HepG2 (cell line): ENCODE data around the gene GCLM. TPM values are rescaled to one million over a fixed set of nuclear protein-coding genes. Genes with fewer than 3 reads are reported as not detected.
"Not testable (repeated sequence)": the region's sequence is repeated elsewhere in the genome, so short reads cannot be mapped to it uniquely, and the experiment has no call there.

Experiments
- ATAC-seq: fragments of 200-7000 bp; cut with Tn5 transposase; 3 replicates; pipeline ENCODE4 v1.9.1; 2020; ENCODE audit warnings: mild to moderate bottlenecking, moderate library complexity
- BruUV-seq: library from RNA; stranded (reverse); fragments of 400-500 nt; replicated peaks from 2 replicates; lab custom pipeline; 2021; lab: Mats Ljungman, UMichigan
- CTCF ChIA-PET: fragments of 300-600 bp; formaldehyde crosslinking; extraction: SDS; loops from one replicate; lab custom pipeline; 2021; ENCODE audit warnings: low total read pairs, inconsistent platforms, low intra/inter-chr PET ratio; lab: Yijun Ruan, JAX
- POLR2A ChIA-PET: fragments of 350-600 bp; sonication (Branson Sonifier 250); formaldehyde crosslinking; loops from one replicate; lab custom pipeline; 2020; ENCODE audit warnings: antibody characterized with exemption, inconsistent platforms; lab: Yijun Ruan, JAX
- DNase-seq: peaks from one replicate; pipeline ENCODE4 v3.0.0-alpha.2; 2015; ENCODE audit warnings: low spot score
- FAIRE-seq: peaks from 3 replicates; lab custom pipeline; 2011; peaks lifted over from hg19 to GRCh38; lab: Jason Lieb, UNC
- H2AFZ ChIP-seq: one replicate; pipeline ENCODE4 v1.6.1; 2011; ENCODE audit warnings: low read length, inconsistent platforms
- H3K27ac ChIP-seq: fragments of 300-600 bp; 3 replicates; pipeline ENCODE4 v1.8.0; 2011; ENCODE audit warnings: mixed run types, mild to moderate bottlenecking, mixed read lengths, low read length, inconsistent platforms; ENCODE audit not compliant: insufficient read depth; ENCODE audit errors: extremely low read length
- H3K27me3 ChIP-seq, 2 experiments: fragments of 200-600 bp in 1 of 2; 2 replicates in 1 of 2; 3 replicates in 1 of 2; pipeline versions ENCODE4 v1.6.0 to v1.8.0; 2011; ENCODE audit warnings: low read length in 2 of 2, mild to moderate bottlenecking in 2 of 2, moderate library complexity in 2 of 2, inconsistent platforms in 1 of 2; ENCODE audit not compliant: insufficient read depth in 2 of 2, control insufficient read depth in 1 of 2
- H3K36me3 ChIP-seq, 2 experiments: fragments of 200-600 bp in 1 of 2; replicated peaks in 1 of 2; 2 replicates in 1 of 2; 3 replicates in 1 of 2; pipeline versions ENCODE4 v1.5.1 to v1.8.0; 2011; ENCODE audit warnings: low read length in 2 of 2, inconsistent platforms in 1 of 2; ENCODE audit not compliant: insufficient read depth in 2 of 2, control insufficient read depth in 1 of 2
- H3K4me1 ChIP-seq: 2 replicates; pipeline ENCODE4 v1.5.1; 2012; ENCODE audit warnings: low read length, inconsistent platforms; ENCODE audit not compliant: insufficient read depth
- H3K4me2 ChIP-seq: 2 replicates; pipeline ENCODE4 v1.6.0; 2011; ENCODE audit warnings: low read depth, low read length, inconsistent platforms
- H3K4me3 ChIP-seq, 3 experiments: fragments of 200-600 bp in 1 of 3; sonication (generic), shearing (Covaris generic) in 1 of 3; replicated peaks in 1 of 3; 2 replicates each; pipeline ENCODE4 v1.5.1; 2011 to 2016; ENCODE audit warnings: low read length in 3 of 3, inconsistent platforms in 2 of 3, low read depth in 2 of 3, mild to moderate bottlenecking in 2 of 3, control low read depth in 1 of 3, mixed read lengths in 1 of 3; ENCODE audit not compliant: insufficient read depth in 1 of 3
- H3K79me2 ChIP-seq: one replicate; pipeline ENCODE4 v1.6.1; 2011; ENCODE audit warnings: low read length, inconsistent platforms; ENCODE audit not compliant: insufficient read depth
- H3K9ac ChIP-seq: 2 replicates; pipeline ENCODE4 v1.6.0; 2011; ENCODE audit warnings: mild to moderate bottlenecking, low read depth, low read length, inconsistent platforms; ENCODE audit not compliant: insufficient read depth
- H3K9me3 ChIP-seq: 2 replicates; pipeline ENCODE4 v1.5.1; 2012; ENCODE audit warnings: mild to moderate bottlenecking, low read length
- H4K20me1 ChIP-seq: 2 replicates; pipeline ENCODE4 v1.6.0; 2011; ENCODE audit warnings: inconsistent platforms, mild to moderate bottlenecking, low read length, moderate library complexity; ENCODE audit not compliant: insufficient read depth
- ATF7 ChIP-seq, 2 experiments: fragments of 450-650 bp in 1 of 2; sonication (generic) in 1 of 2; formaldehyde crosslinking in 1 of 2; IDR thresholded peaks; 2 replicates each; pipeline versions ENCODE4 v1.4.0 to v1.6.1; 2016 to 2020; ENCODE audit warnings: antibody characterized with exemption in 1 of 2, mild to moderate bottlenecking in 1 of 2, missing genetic modification reagents in 1 of 2
- CEBPG ChIP-seq: IDR thresholded peaks from 2 replicates; pipeline ENCODE4 v1.6.1; 2016
- FOXA3 ChIP-seq: IDR thresholded peaks from 2 replicates; pipeline ENCODE4 v1.6.1; 2016; ENCODE audit warnings: missing genetic modification reagents, missing compliant biosample characterization
- FOXK1 ChIP-seq: sonication (generic); formaldehyde crosslinking; IDR thresholded peaks from 2 replicates; pipeline ENCODE4 v1.4.0; 2020; ENCODE audit warnings: low read depth, missing genetic modification reagents, borderline replicate concordance
- FOXP1 ChIP-seq, 2 experiments: fragments of 450-650 bp in 1 of 2; IDR thresholded peaks; 2 replicates each; pipeline ENCODE4 v1.6.1; 2017 to 2018; ENCODE audit warnings: antibody characterized with exemption in 1 of 2
- HNF4A ChIP-seq: sonication (generic); formaldehyde crosslinking; IDR thresholded peaks from 2 replicates; pipeline ENCODE4 v1.4.0; 2020; ENCODE audit warnings: missing genetic modification reagents
- NR2C2 ChIP-seq: sonication (generic); formaldehyde crosslinking; IDR thresholded peaks from 2 replicates; pipeline ENCODE4 v1.4.0; 2020; ENCODE audit warnings: missing genetic modification reagents, mild to moderate bottlenecking, moderate library complexity, borderline replicate concordance
- ZMYM2 ChIP-seq: sonication (generic); formaldehyde crosslinking; IDR thresholded peaks from 2 replicates; pipeline ENCODE4 v1.8.0; 2022; ENCODE audit warnings: mild to moderate bottlenecking, missing genetic modification reagents
- ZNF644 ChIP-seq: IDR thresholded peaks from 2 replicates; pipeline ENCODE4 v1.6.1; 2016; ENCODE audit warnings: low read depth
- WGBS: methylation state at CpG from one replicate; pipeline ENCODE4 v1.1.6; 2017; ENCODE audit warnings: low lambda C conversion rate; 5-methylcytosine and 5-hydroxymethylcytosine counted together
- in situ Hi-C: cut with HindIII; loops from 2 replicates; pipeline ENCODE4 v1.10.0; 2017; ENCODE audit warnings: low pct_unique_long_range_greater_than_20kb; ENCODE audit not compliant: extremely low pct_ligation_motif_present
- intact Hi-C: fragments of 100-400 bp; cut with micrococcal nuclease; formaldehyde crosslinking; loops from one replicate; pipeline ENCODE4 v1.10.0; 2022; ENCODE audit not compliant: unreplicated experiment
- polyA plus RNA-seq, 8 experiments: library from polyadenylated mRNA; depleted of rRNA in 3 of 8; stranded (reverse) in 7 of 8; unstranded in 1 of 8; fragments of >200 nt; fragmentation: Illumina TruSeq in 4 of 8; extraction: Trizol in 4 of 8; gene quantifications; 2 replicates each; pipeline versions ENCODE4 v1.2.1 to v1.2.3, GENCODE V29; 2011 to 2016; ENCODE audit warnings: low read depth in 4 of 8, missing spikeins in 1 of 8, mixed read lengths in 1 of 8; ENCODE audit not compliant: insufficient read depth in 1 of 8
- total RNA-seq, 5 experiments: library from RNA; depleted of rRNA; stranded (reverse); fragments of >200 nt; fragmentation: Illumina TruSeq; extraction: Trizol; gene quantifications; 2 replicates each; pipeline ENCODE4 v1.2.3, GENCODE V29; 2016; ENCODE audit warnings: low read depth in 1 of 5
- TF ChIP-seq, protein P1 (sequence below), 2 experiments: fragments of 450-650 bp in 1 of 2; sonication (generic) in 1 of 2; formaldehyde crosslinking; IDR thresholded peaks; 2 replicates each; pipeline versions ENCODE4 v1.5.0 to v1.8.0; 2020 to 2022; ENCODE audit warnings: mild to moderate bottlenecking in 1 of 2, missing genetic modification reagents in 1 of 2
- TF ChIP-seq, protein P2 (sequence below): sonication (generic); formaldehyde crosslinking; conservative IDR thresholded peaks from 2 replicates; pipeline ENCODE4 v1.4.0; 2020; ENCODE audit warnings: mild to moderate bottlenecking, missing genetic modification reagents, moderate library complexity

GCLM gene
- total and polyA plus RNA-seq, 2 of the 13 experiments (the other 11 are each of a cell fraction or from before 2014, with no cell fraction given): 8.7 to 29.9 TPM

DNA sequence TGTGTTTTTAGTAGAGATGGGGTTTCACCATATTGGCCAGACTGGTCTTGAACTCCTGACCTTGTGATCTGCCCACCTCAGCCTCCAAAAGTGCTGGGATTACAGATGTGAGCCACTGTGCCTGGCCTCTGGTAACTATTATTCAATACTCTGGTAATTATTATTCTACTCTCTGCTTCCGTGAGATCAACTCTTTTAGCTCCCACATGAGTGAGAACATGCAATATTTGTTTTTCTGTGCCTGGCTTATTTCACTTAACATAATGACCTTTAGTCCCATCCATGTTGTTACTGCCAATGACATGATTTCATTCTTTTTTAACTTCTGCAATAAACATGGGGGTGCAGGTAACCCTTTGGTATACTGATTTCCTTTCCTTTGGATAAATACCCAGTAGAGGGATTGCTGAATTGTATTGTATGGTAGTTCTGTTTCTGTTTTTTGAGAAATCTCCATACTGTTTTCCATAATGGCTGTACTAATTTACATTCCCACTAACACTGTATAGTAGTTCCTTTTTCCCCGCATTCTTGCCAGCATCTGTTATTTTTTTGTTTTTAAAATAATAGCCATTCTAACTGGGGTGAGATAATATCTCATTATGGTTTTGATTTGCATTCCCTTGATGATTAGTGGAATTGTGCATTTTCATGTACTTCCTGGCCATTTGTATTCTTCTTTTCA lies 37.9 kb upstream of the GCLM start:
- H4K20me1 ChIP-seq; H3K9me3 ChIP-seq; H3K9ac ChIP-seq; BruUV-seq; CTCF ChIA-PET; H3K27me3 ChIP-seq; in situ Hi-C loops; intact Hi-C loops; H3K4me3 ChIP-seq; H3K79me2 ChIP-seq; H2AFZ ChIP-seq; FAIRE-seq; H3K27ac ChIP-seq; H3K36me3 ChIP-seq; TF ChIP-seq ATF7 (CRISPR knock-in tag; IDR thresholded peaks at IDR 0.05); FOXP1 (IDR thresholded peaks at IDR 0.05): not testable (repeated sequence)
- Histone ChIP-seq H3K4me1 (peaks cover 13% of the 10 kb centered on the region), H3K4me2 (0 out of 2 replicates have a peak overlapping the region, but pooled peaks have one; percentile 1)
- peak; percentile 49; the same call in 2 of the 3 replicates for ATAC-seq
- TF ChIP-seq HNF4A: peak; percentile 58
- TF ChIP-seq ZMYM2: 0 out of 2 replicates have a peak, but pooled peaks have one; percentile 25
- TF ChIP-seq NR2C2: 0 out of 2 replicates have a peak, but pooled peaks have one; percentile 19
- TF ChIP-seq ATF7 (IDR thresholded peaks at IDR 0.05): 0 out of 2 replicates have a peak, but pooled peaks have one; percentile 13
- TF ChIP-seq FOXK1 (CRISPR knock-in tag): 0 out of 2 replicates have a peak, but pooled peaks have one; percentile 43
- TF ChIP-seq, protein P1, sequence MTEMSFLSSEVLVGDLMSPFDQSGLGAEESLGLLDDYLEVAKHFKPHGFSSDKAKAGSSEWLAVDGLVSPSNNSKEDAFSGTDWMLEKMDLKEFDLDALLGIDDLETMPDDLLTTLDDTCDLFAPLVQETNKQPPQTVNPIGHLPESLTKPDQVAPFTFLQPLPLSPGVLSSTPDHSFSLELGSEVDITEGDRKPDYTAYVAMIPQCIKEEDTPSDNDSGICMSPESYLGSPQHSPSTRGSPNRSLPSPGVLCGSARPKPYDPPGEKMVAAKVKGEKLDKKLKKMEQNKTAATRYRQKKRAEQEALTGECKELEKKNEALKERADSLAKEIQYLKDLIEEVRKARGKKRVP (CRISPR knock-in tag; IDR thresholded peaks at IDR 0.05): peak in 1 of 2 experiments; percentile 79; a peak in 2 of 4 replicates
- TF ChIP-seq, protein P2, sequence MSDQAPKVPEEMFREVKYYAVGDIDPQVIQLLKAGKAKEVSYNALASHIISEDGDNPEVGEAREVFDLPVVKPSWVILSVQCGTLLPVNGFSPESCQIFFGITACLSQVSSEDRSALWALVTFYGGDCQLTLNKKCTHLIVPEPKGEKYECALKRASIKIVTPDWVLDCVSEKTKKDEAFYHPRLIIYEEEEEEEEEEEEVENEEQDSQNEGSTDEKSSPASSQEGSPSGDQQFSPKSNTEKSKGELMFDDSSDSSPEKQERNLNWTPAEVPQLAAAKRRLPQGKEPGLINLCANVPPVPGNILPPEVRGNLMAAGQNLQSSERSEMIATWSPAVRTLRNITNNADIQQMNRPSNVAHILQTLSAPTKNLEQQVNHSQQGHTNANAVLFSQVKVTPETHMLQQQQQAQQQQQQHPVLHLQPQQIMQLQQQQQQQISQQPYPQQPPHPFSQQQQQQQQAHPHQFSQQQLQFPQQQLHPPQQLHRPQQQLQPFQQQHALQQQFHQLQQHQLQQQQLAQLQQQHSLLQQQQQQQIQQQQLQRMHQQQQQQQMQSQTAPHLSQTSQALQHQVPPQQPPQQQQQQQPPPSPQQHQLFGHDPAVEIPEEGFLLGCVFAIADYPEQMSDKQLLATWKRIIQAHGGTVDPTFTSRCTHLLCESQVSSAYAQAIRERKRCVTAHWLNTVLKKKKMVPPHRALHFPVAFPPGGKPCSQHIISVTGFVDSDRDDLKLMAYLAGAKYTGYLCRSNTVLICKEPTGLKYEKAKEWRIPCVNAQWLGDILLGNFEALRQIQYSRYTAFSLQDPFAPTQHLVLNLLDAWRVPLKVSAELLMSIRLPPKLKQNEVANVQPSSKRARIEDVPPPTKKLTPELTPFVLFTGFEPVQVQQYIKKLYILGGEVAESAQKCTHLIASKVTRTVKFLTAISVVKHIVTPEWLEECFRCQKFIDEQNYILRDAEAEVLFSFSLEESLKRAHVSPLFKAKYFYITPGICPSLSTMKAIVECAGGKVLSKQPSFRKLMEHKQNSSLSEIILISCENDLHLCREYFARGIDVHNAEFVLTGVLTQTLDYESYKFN (CRISPR knock-in tag): peak; percentile 30; the same call in 1 of the 2 replicates
- TF ChIP-seq FOXP1 (CRISPR knock-in tag; IDR thresholded peaks at IDR 0.05): 0 out of 2 replicates have a peak, but pooled peaks have one; percentile 23
- peak; percentile 54; the same call in 1 of the 2 replicates for TF ChIP-seq FOXA3 (CRISPR knock-in tag)
- 0 out of 2 replicates have a peak, but pooled peaks have one; percentile 21 for TF ChIP-seq ZNF644 (CRISPR knock-in tag)
- peak; percentile 36; the same call in 1 of the 2 replicates for TF ChIP-seq CEBPG (CRISPR knock-in tag)
- POLR2A ChIA-PET: interaction anchor here (1.2 kb wide), 2 partner anchors 17 to 33 kb away, joined by 5 to 9 read pairs; no protein-coding TSS in a partner anchor
- DNase-seq: peak; percentile 44
- 51% methylated on average over 2 of the region's 2 CpGs for WGBS
